CD4-positive, alpha-beta T cell (primary cell): ENCODE measurements around the gene FCHSD1. TPM values are rescaled to one million over a fixed set of nuclear protein-coding genes. Genes with fewer than 3 reads are reported as not detected.

Experiments used
- ATAC-seq: fragments of 200-7000 bp; cut with Tn5 transposase; one replicate; pipeline ENCODE4 v1.10.0; 2022; ENCODE audit warnings: mild to moderate bottlenecking; ENCODE audit not compliant: poor library complexity
- CTCF ChIA-PET: fragments of 350-600 bp; sonication (Branson Sonifier 250); formaldehyde crosslinking; loops from one replicate; lab custom pipeline; 2021; ENCODE audit warnings: antibody characterized with exemption, inconsistent platforms; lab: Charles Lee
- POLR2A ChIA-PET: fragments of 350-600 bp; sonication (Branson Sonifier 250); formaldehyde crosslinking; loops from one replicate; lab custom pipeline; 2021; ENCODE audit warnings: antibody characterized with exemption, inconsistent platforms; lab: Charles Lee
- DNase-seq, 14 experiments: peaks; one replicate each; pipeline ENCODE4 v3.0.0-alpha.2; 2013 to 2020; ENCODE audit warnings: mixed read lengths in 2 of 14
- H3K27ac ChIP-seq, 2 donors: one replicate each; pipeline versions ENCODE4 v1.5.1 to v1.7.0; 2013; ENCODE audit warnings: low read length in 2 of 2, low read depth in 1 of 2, mild to moderate bottlenecking in 1 of 2
- H3K27me3 ChIP-seq, 2 experiments: 1 replicate in 1 of 2; 2 replicates in 1 of 2; pipeline versions ENCODE4 v1.6.1 to v1.7.0; 2013; ENCODE audit warnings: low read length in 2 of 2, control low read depth in 1 of 2, mild to moderate bottlenecking in 1 of 2, moderate library complexity in 1 of 2; ENCODE audit not compliant: insufficient read depth in 2 of 2, control insufficient read depth in 1 of 2
- H3K36me3 ChIP-seq: one replicate; pipeline ENCODE4 v1.6.1; 2013; ENCODE audit warnings: low read length, control low read depth; ENCODE audit not compliant: insufficient read depth
- H3K4me1 ChIP-seq: one replicate; pipeline ENCODE4 v1.6.1; 2013; ENCODE audit warnings: low read length, control low read depth; ENCODE audit not compliant: insufficient read depth
- H3K4me3 ChIP-seq: one replicate; pipeline ENCODE4 v1.5.1; 2013; ENCODE audit warnings: mild to moderate bottlenecking, low read length, moderate library complexity
- H3K9me3 ChIP-seq, 2 experiments: 1 replicate in 1 of 2; 2 replicates in 1 of 2; pipeline versions ENCODE4 v1.6.1 to v1.7.0; 2013; ENCODE audit warnings: low read length in 2 of 2, mild to moderate bottlenecking in 2 of 2, control low read depth in 1 of 2, moderate library complexity in 1 of 2; ENCODE audit not compliant: control insufficient read depth in 1 of 2, insufficient read depth in 1 of 2
- H3K27ac Mint-ChIP-seq: one replicate; pipeline ENCODE4 v1.8.0; 2020; ENCODE audit warnings: mixed read lengths
- H3K27me3 Mint-ChIP-seq: one replicate; pipeline ENCODE4 v1.8.0; 2021; ENCODE audit warnings: mixed read lengths
- H3K36me3 Mint-ChIP-seq: one replicate; pipeline ENCODE4 v1.8.0; 2021; ENCODE audit warnings: low read depth, mixed read lengths
- H3K4me1 Mint-ChIP-seq: one replicate; pipeline ENCODE4 v1.8.0; 2021; ENCODE audit warnings: low read depth, mixed read lengths
- H3K4me3 Mint-ChIP-seq: one replicate; pipeline ENCODE4 v1.8.0; 2020; ENCODE audit warnings: mild to moderate bottlenecking, mixed read lengths
- H3K9me3 Mint-ChIP-seq: one replicate; pipeline ENCODE4 v1.8.0; 2020; ENCODE audit warnings: mixed read lengths
- CTCF ChIP-seq: fragments of 200-600 bp; IDR thresholded peaks from one replicate; pipeline ENCODE4 v1.8.0; 2022; ENCODE audit warnings: antibody characterized with exemption, mild to moderate bottlenecking
- intact Hi-C, 2 experiments: fragments of 100-400 bp; cut with DNase I in 1 of 2; cut with micrococcal nuclease in 1 of 2; formaldehyde crosslinking; loops; one replicate each; pipeline versions ENCODE4 v1.15.1 to v1.9.0; 2023 to 2025; cut with DNase I, micrococcal nuclease
- total RNA-seq, 174 experiments: library from RNA in 2 of 174; stranded (reverse) in 2 of 174; gene quantifications; one replicate each; pipeline ENCODE4 v1.2.3 and lab custom pipeline; 2021 to 2026

Gene FCHSD1
- total RNA-seq, 2 experiments from 2014 or later = 79.8 to 86.8 TPM

GRCh38 chr5:141596867-141597266, 54.4 kb downstream of the FCHSD1 start:
- POLR2A ChIA-PET = interaction anchor here (1.4 to 3.5 kb wide), 3 partner anchors 20 to 35 kb away, joined by 4 to 25 read pairs (median 22); partner anchors contain the start of gene DIAPH1
- no peaks in the 10 kb centered on the region for H3K9me3 Mint-ChIP-seq
- ATAC-seq = no peak
- H3K27me3 Mint-ChIP-seq = no peaks in the 10 kb centered on the region
- H3K27me3 ChIP-seq = no peaks in the 10 kb centered on the region
- peak overlapping the region; percentile 1 for H3K4me3 Mint-ChIP-seq
- no peak overlapping the region for H3K4me3 ChIP-seq
- TF ChIP-seq CTCF = no peak
- DNase-seq = no peak
- peak overlapping the region; percentile 91 for H3K27ac Mint-ChIP-seq
- H3K4me1 ChIP-seq = peaks cover 62% of the 10 kb centered on the region
- H3K4me1 Mint-ChIP-seq = peaks cover 78% of the 10 kb centered on the region
- peaks cover 52% of the 10 kb centered on the region for H3K36me3 Mint-ChIP-seq
- CTCF ChIA-PET = interaction anchor here (3.0 to 8.3 kb wide), 2 partner anchors 20 to 23 kb away, joined by 11 to 79 read pairs; partner anchors contain the start of gene DIAPH1
- intact Hi-C loops = loop anchor here in 1 of 2 experiments (1.0 kb wide), 1 partner anchor 8 kb away; no protein-coding TSS in a partner anchor
- H3K36me3 ChIP-seq = peaks cover 23% of the 10 kb centered on the region
- H3K27ac ChIP-seq = no peak overlapping the region
- peaks cover 0 to 5% of the 10 kb centered on the region in 2 experiments for H3K9me3 ChIP-seq

GRCh38 chr5:141590127-141590526, 61.1 kb downstream of the FCHSD1 start:
- Histone ChIP-seq H3K27me3 (no peaks in the 10 kb centered on the region), H3K9me3 (no peaks in the 10 kb centered on the region), H3K36me3 (peaks cover 63% of the 10 kb centered on the region), H3K4me3 (no peak overlapping the region), H3K27ac (no peak overlapping the region), H3K4me1 (peaks cover 21% of the 10 kb centered on the region)
- Mint-ChIP-seq H3K36me3 (peaks cover 78% of the 10 kb centered on the region), H3K4me1 (peaks cover 73% of the 10 kb centered on the region), H3K4me3 (no peak overlapping the region), H3K27me3 (no peaks in the 10 kb centered on the region), H3K27ac (no peak overlapping the region), H3K9me3 (no peaks in the 10 kb centered on the region)
- ATAC-seq (no peak), DNase-seq (peak in 1 of 14 experiments; percentile 24)
- intact Hi-C loops = loop anchor here (2.0 to 5.0 kb wide), 2 partner anchors 21 to 47 kb away; partner anchors contain the start of genes HDAC3 (in 1 of the 2) and RELL2 (in 1 of the 2)
- ChIA-PET CTCF (interaction anchor here (4.4 to 6.4 kb wide), 2 partner anchors 26 to 28 kb away, joined by 24 to 281 read pairs; partner anchors contain the start of gene DIAPH1), POLR2A (no interaction called here)
- no peak for TF ChIP-seq CTCF

Other genes with a start within 250 kb of the FCHSD1 start
- not detected for gene PCDHGA9, start 248.6 kb downstream of the FCHSD1 start, total RNA-seq
- gene PCDHGB6, start 243.4 kb downstream of the FCHSD1 start, total RNA-seq = under 1 TPM in 1 of 2 experiments, not detected in 1; 0.06 TPM
- under 1 TPM in 1 of 2 experiments, not detected in 1; 0.08 TPM for gene PCDHGA10, start 238.4 kb downstream of the FCHSD1 start, total RNA-seq
- not detected for gene PCDHGB7, start 233.7 kb downstream of the FCHSD1 start, total RNA-seq
- gene PCDHGA11, start 230.4 kb downstream of the FCHSD1 start, total RNA-seq = not detected
- not detected for gene PCDHGA12, start 220.9 kb downstream of the FCHSD1 start, total RNA-seq
- not detected for gene PCDHGC3, start 175.5 kb downstream of the FCHSD1 start, total RNA-seq
- gene PCDHGC4, start 166.4 kb downstream of the FCHSD1 start, total RNA-seq = not detected
- not detected for gene PCDHGC5, start 162.3 kb downstream of the FCHSD1 start, total RNA-seq
- gene DIAPH1, start 32.4 kb downstream of the FCHSD1 start, total RNA-seq = 100 to 1,000 TPM; 159 to 161 TPM
- gene HDAC3, start 14.6 kb downstream of the FCHSD1 start, total RNA-seq = 10 to 100 TPM; 51.1 to 52.7 TPM
- gene RELL2, start 14.4 kb downstream of the FCHSD1 start, total RNA-seq = 10 to 100 TPM; 10.9 to 11.4 TPM
- gene ARAP3, start 30.8 kb upstream of the FCHSD1 start, total RNA-seq = under 1 TPM; 0.30 to 0.31 TPM
- gene PCDH1, start 227.0 kb upstream of the FCHSD1 start, total RNA-seq = under 1 TPM in 1 of 2 experiments, not detected in 1; 0.17 TPM